H1 (cell line): ENCODE measurements around the gene GRM5. TPM values are rescaled to one million over a fixed set of nuclear protein-coding genes. Genes with fewer than 3 reads are reported as not detected.

Experiments used
- CTCF ChIA-PET: fragments of 300-600 bp; sonication (Branson Sonifier 250); formaldehyde crosslinking; loops from one replicate; lab custom pipeline; 2021; ENCODE audit not compliant: partially characterized antibody; lab: Charles Lee
- POLR2A ChIA-PET: fragments of 300-600 bp; sonication (Branson Sonifier 250); formaldehyde crosslinking; loops from one replicate; lab custom pipeline; 2021; ENCODE audit warnings: inconsistent platforms; ENCODE audit not compliant: partially characterized antibody; lab: Charles Lee
- DNase-seq, 2 experiments: peaks; one replicate each; pipeline versions ENCODE4 v3.0.0 to v3.0.0-alpha.2; 2010 to 2022; ENCODE audit warnings: low spot score in 2 of 2, low read depth in 1 of 2, mixed read lengths in 1 of 2
- FAIRE-seq: peaks from 2 replicates; lab custom pipeline; 2011; peaks lifted over from hg19 to GRCh38; lab: Jason Lieb, UNC
- H2AFZ ChIP-seq: 2 replicates; pipeline ENCODE4 v1.8.1; 2012; ENCODE audit warnings: low read length, inconsistent platforms
- H2AK5ac ChIP-seq: 2 replicates; pipeline ENCODE4 v1.6.1; 2013; ENCODE audit warnings: low read depth, low read length
- H2BK120ac ChIP-seq: replicated peaks from 2 replicates; pipeline ENCODE3; 2013; ENCODE audit warnings: low read depth, low read length, inconsistent platforms
- H2BK12ac ChIP-seq: 2 replicates; pipeline ENCODE4 v1.6.1; 2013; ENCODE audit warnings: low read depth, low read length
- H2BK15ac ChIP-seq: 2 replicates; pipeline ENCODE4 v1.6.1; 2013; ENCODE audit warnings: low read length
- H2BK20ac ChIP-seq: 2 replicates; pipeline ENCODE4 v1.6.1; 2013; ENCODE audit warnings: low read length
- H2BK5ac ChIP-seq: 2 replicates; pipeline ENCODE4 v1.6.1; 2013; ENCODE audit warnings: low read depth, low read length
- H3K14ac ChIP-seq: 2 replicates; pipeline ENCODE4 v1.6.1; 2013; ENCODE audit warnings: inconsistent platforms; ENCODE audit not compliant: insufficient read length
- H3K18ac ChIP-seq: 2 replicates; pipeline ENCODE4 v1.6.1; 2013; ENCODE audit warnings: low read length; ENCODE audit errors: extremely low read depth
- H3K23ac ChIP-seq: 2 replicates; pipeline ENCODE4 v1.6.1; 2013; ENCODE audit warnings: inconsistent platforms; ENCODE audit not compliant: insufficient read length
- H3K23me2 ChIP-seq: 2 replicates; pipeline ENCODE4 v1.6.1; 2013; ENCODE audit warnings: low read depth, low read length
- H3K27ac ChIP-seq: 2 replicates; pipeline ENCODE4 v1.6.1; 2011; ENCODE audit warnings: low read depth, low read length, inconsistent platforms
- H3K27me3 ChIP-seq, 4 experiments: replicated peaks in 1 of 4; 1 replicate in 1 of 4; 2 replicates in 3 of 4; pipeline versions ENCODE4 v1.6.1 to v1.8.1; 2011 to 2013; ENCODE audit warnings: low read length in 3 of 4, mild to moderate bottlenecking in 3 of 4, inconsistent platforms in 2 of 4, mixed read lengths in 2 of 4, moderate library complexity in 1 of 4; ENCODE audit not compliant: control insufficient read depth in 3 of 4, insufficient read depth in 3 of 4; ENCODE audit errors: extremely low read depth in 1 of 4
- H3K36me3 ChIP-seq, 4 experiments: 2 replicates each; pipeline versions ENCODE4 v1.6.1 to v1.8.1; 2011 to 2013; ENCODE audit warnings: mild to moderate bottlenecking in 4 of 4, low read length in 3 of 4, moderate library complexity in 2 of 4, control low read depth in 1 of 4, inconsistent platforms in 1 of 4; ENCODE audit not compliant: insufficient read depth in 4 of 4, control insufficient read depth in 2 of 4
- H3K4ac ChIP-seq: replicated peaks from 2 replicates; pipeline ENCODE3; 2013; ENCODE audit warnings: low read length, low read depth, mixed read lengths, inconsistent platforms; ENCODE audit not compliant: insufficient read length
- H3K4me1 ChIP-seq, 4 experiments: replicated peaks in 1 of 4; 1 replicate in 1 of 4; 2 replicates in 3 of 4; pipeline versions ENCODE4 v1.6.1 to v1.8.1; 2011 to 2013; ENCODE audit warnings: low read length in 3 of 4, inconsistent platforms in 2 of 4, mixed read lengths in 1 of 4; ENCODE audit not compliant: insufficient read depth in 4 of 4, control insufficient read depth in 3 of 4
- H3K4me2 ChIP-seq, 2 experiments: 2 replicates each; pipeline versions ENCODE4 v1.6.1 to v1.8.1; 2011 to 2013; ENCODE audit warnings: low read depth in 2 of 2, low read length in 2 of 2, control low read depth in 1 of 2, inconsistent platforms in 1 of 2, mild to moderate bottlenecking in 1 of 2; ENCODE audit not compliant: insufficient read depth in 1 of 2
- H3K4me3 ChIP-seq, 4 experiments: fragments of 200-600, 300-600 bp in 1 of 4; sonication (generic), shearing (Covaris generic), sonication (Bioruptor Twin) in 1 of 4; 2 replicates each; pipeline versions ENCODE4 v1.5.1 to v1.8.1; 2011 to 2016; ENCODE audit warnings: low read length in 4 of 4, low read depth in 3 of 4, control low read depth in 2 of 4, inconsistent platforms in 2 of 4, mild to moderate bottlenecking in 2 of 4, mixed read lengths in 1 of 4, moderate library complexity in 1 of 4; ENCODE audit not compliant: insufficient read depth in 2 of 4; ENCODE audit errors: extremely low read depth in 1 of 4
- H3K56ac ChIP-seq: replicated peaks from 2 replicates; pipeline ENCODE3; 2013; ENCODE audit warnings: low read depth, mild to moderate bottlenecking, mixed read lengths, low read length, inconsistent platforms; ENCODE audit not compliant: insufficient read length
- H3K79me1 ChIP-seq: 2 replicates; pipeline ENCODE4 v1.6.1; 2013; ENCODE audit warnings: low read depth, low read length, control low read depth
- H3K79me2 ChIP-seq, 2 experiments: 2 replicates each; pipeline versions ENCODE4 v1.6.1 to v1.8.1; 2012 to 2013; ENCODE audit warnings: low read length in 2 of 2, mild to moderate bottlenecking in 2 of 2, inconsistent platforms in 1 of 2; ENCODE audit not compliant: insufficient read depth in 2 of 2, control insufficient read depth in 1 of 2
- H3K9ac ChIP-seq, 4 experiments: replicated peaks in 1 of 4; 1 replicate in 1 of 4; 2 replicates in 3 of 4; pipeline versions ENCODE4 v1.6.1 to v1.8.1; 2011 to 2013; ENCODE audit warnings: low read depth in 3 of 4, low read length in 3 of 4, control low read depth in 2 of 4, mild to moderate bottlenecking in 2 of 4, moderate library complexity in 2 of 4, inconsistent platforms in 1 of 4; ENCODE audit errors: extremely low read depth in 1 of 4
- H3K9me3 ChIP-seq, 2 experiments: 2 replicates each; pipeline versions ENCODE4 v1.6.1 to v1.8.1; 2012 to 2013; ENCODE audit warnings: mild to moderate bottlenecking in 2 of 2, moderate library complexity in 2 of 2, control low read depth in 1 of 2, inconsistent platforms in 1 of 2, low read depth in 1 of 2, low read length in 1 of 2, mixed read lengths in 1 of 2; ENCODE audit not compliant: insufficient read depth in 2 of 2
- H4K20me1 ChIP-seq, 2 experiments: replicated peaks in 1 of 2; 2 replicates each; pipeline versions ENCODE3 to v1.8.1; 2011 to 2013; ENCODE audit warnings: inconsistent platforms in 2 of 2, low read length in 2 of 2, mild to moderate bottlenecking in 1 of 2; ENCODE audit not compliant: insufficient read depth in 2 of 2, control insufficient read depth in 1 of 2
- H4K5ac ChIP-seq: 2 replicates; pipeline ENCODE4 v1.6.1; 2013; ENCODE audit warnings: low read length, low read depth, mixed read lengths, inconsistent platforms; ENCODE audit not compliant: insufficient read length
- H4K8ac ChIP-seq: 2 replicates; pipeline ENCODE4 v1.8.0; 2013; ENCODE audit warnings: mild to moderate bottlenecking, moderate library complexity, low read length, inconsistent platforms; ENCODE audit not compliant: insufficient read depth; ENCODE audit errors: extremely low read depth
- H4K91ac ChIP-seq: replicated peaks from 2 replicates; pipeline ENCODE3; 2013; ENCODE audit warnings: low read length, mixed read lengths, inconsistent platforms; ENCODE audit not compliant: insufficient read length
- JUN ChIP-seq: IDR thresholded peaks from 2 replicates; pipeline ENCODE4 v1.6.1; 2011; ENCODE audit warnings: low read depth, mild to moderate bottlenecking, improper control_type of control experiment, low read length
- NANOG ChIP-seq: IDR thresholded peaks from 2 replicates; pipeline ENCODE4 v1.6.1; 2011; ENCODE audit warnings: low read length, low read depth, mild to moderate bottlenecking, inconsistent platforms; ENCODE audit not compliant: insufficient read depth, poor library complexity, severe bottlenecking
- RFX5 ChIP-seq: IDR thresholded peaks from 2 replicates; pipeline ENCODE4 v1.6.1; 2011; ENCODE audit warnings: low read depth, low read length, improper control_type of control experiment, borderline replicate concordance
- WGBS, 2 experiments: shearing (Covaris generic) in 1 of 2; methylation state at CpG; one replicate each; pipeline versions ENCODE4 v1.1.6 to v1.1.7; 2013 to 2015; ENCODE audit warnings: low lambda C conversion rate in 2 of 2, mixed read lengths in 2 of 2, inconsistent platforms in 1 of 2, low coverage in 1 of 2, missing lambda C conversion rate in 1 of 2; ENCODE audit not compliant: insufficient replicate concordance in 2 of 2, insufficient coverage in 1 of 2, insufficient read length in 1 of 2; ENCODE audit errors: extremely low coverage in 1 of 2, missing lambda C conversion rate in 1 of 2; 5-methylcytosine and 5-hydroxymethylcytosine counted together
- polyA plus RNA-seq, 7 experiments: library from polyadenylated mRNA; depleted of rRNA in 3 of 7; stranded (reverse) in 5 of 7; unstranded in 2 of 7; fragments of >200 nt in 5 of 7; fragments of 200-250 nt in 2 of 7; gene quantifications; 1 replicate in 5 of 7; 2 replicates in 1 of 7; 4 replicates in 1 of 7; pipeline versions ENCODE4 v1.2.1 to v1.2.3, GENCODE V29; 2011 to 2013; ENCODE audit warnings: missing spikeins in 2 of 7, mixed read lengths in 2 of 7
- total RNA-seq: library from RNA; stranded (reverse); fragmentation: NEBNext Ultra II Directional; extraction: Animal tissue kit (Norgen Biotek cat#: 25700); gene quantifications from 2 replicates; pipeline ENCODE4 v1.2.1, GENCODE V29; 2021

The GRM5 gene
- total and polyA plus RNA-seq, 2 of the 8 experiments (the other 6 are each of a cell fraction or from before 2014, with no cell fraction given) = 0.15 to 0.43 TPM

- H2BK5ac ChIP-seq = no peak overlapping the region
- no peak overlapping the region for H3K56ac ChIP-seq
- no peak overlapping the region for H4K5ac ChIP-seq
- 42% methylated on average over 11 of the region's 11 CpGs; no CpG with 5 or more reads in 1 of the 2 experiments for WGBS, 2 experiments
- 0 out of 2 replicates have a peak overlapping the region, but pooled peaks have one; percentile 73 for H3K18ac ChIP-seq
- FAIRE-seq = peak; percentile 42
- POLR2A ChIA-PET = interaction anchor here (1.3 to 1.4 kb wide), 3 partner anchors 19 to 199 kb away, joined by 3 to 7 read pairs (median 3); no protein-coding TSS in a partner anchor
- no peak overlapping the region for H2BK15ac ChIP-seq
- H3K4me3 ChIP-seq = peak overlapping the region; percentile 37 to 67 (median 54); a peak in 7 of 8 replicates
- H2AFZ ChIP-seq = peak overlapping the region; percentile 17; the same call in 1 of the 2 replicates
- no peak overlapping the region for H3K27ac ChIP-seq
- H2BK120ac ChIP-seq = no peak overlapping the region
- H4K91ac ChIP-seq = no peak overlapping the region
- H2AK5ac ChIP-seq = no peak overlapping the region
- peak overlapping the region; percentile 44; the same call in 1 of the 2 replicates for H2BK12ac ChIP-seq
- no peak overlapping the region for H2BK20ac ChIP-seq
- H3K36me3 ChIP-seq = no peaks in the 10 kb centered on the region
- DNase-seq = no peak
- H3K23ac ChIP-seq = no peak overlapping the region
- H4K8ac ChIP-seq = no peak overlapping the region; the same call in 1 of the 2 replicates
- H3K4ac ChIP-seq = no peak overlapping the region
- TF ChIP-seq RFX5 (no peak), JUN (no peak), NANOG (no peak)
- TF ChIP-seq, all 59 proteins: peak for 0
- H3K23me2 ChIP-seq = peaks cover 9% of the 10 kb centered on the region; the same call in 1 of the 2 replicates
- peak overlapping the region in 1 of 4 experiments; percentile 52; a peak in 1 of 7 replicates for H3K9ac ChIP-seq
- H3K27me3 ChIP-seq = peaks cover 0 to 35% (median 18%) of the 10 kb centered on the region in 4 experiments; a peak in 6 of 7 replicates
- H3K4me1 ChIP-seq = peaks cover 0 to 6% (median 2%) of the 10 kb centered on the region in 4 experiments; a peak in 5 of 7 replicates
- peak overlapping the region; percentile 80 to 96 for H3K4me2 ChIP-seq
- no peaks in the 10 kb centered on the region for H3K79me2 ChIP-seq
- no peaks in the 10 kb centered on the region for H4K20me1 ChIP-seq
- no peaks in the 10 kb centered on the region for H3K9me3 ChIP-seq
- no peaks in the 10 kb centered on the region for H3K79me1 ChIP-seq
- CTCF ChIA-PET = interaction anchor here (0.8 to 2.0 kb wide), 4 partner anchors 18 to 38 kb away, joined by 3 to 6 read pairs (median 3); no protein-coding TSS in a partner anchor
- H3K14ac ChIP-seq = no peak overlapping the region
These were observed 557.9 kb downstream of the GRM5 start for GRCh38 chr11:88507771-88508417.
